ENCODE measurements around the gene EDC3. TPM values are rescaled to one million over a fixed set of nuclear protein-coding genes. Genes with fewer than 3 reads are reported as not detected.
"Not testable (repeated sequence)": the region's sequence is repeated elsewhere in the genome, so short reads cannot be mapped to it uniquely, and the experiment has no call there.

EDC3 gene
- total RNA-seq, 1 donor from 2014 or later: 71.0 TPM

DNA sequence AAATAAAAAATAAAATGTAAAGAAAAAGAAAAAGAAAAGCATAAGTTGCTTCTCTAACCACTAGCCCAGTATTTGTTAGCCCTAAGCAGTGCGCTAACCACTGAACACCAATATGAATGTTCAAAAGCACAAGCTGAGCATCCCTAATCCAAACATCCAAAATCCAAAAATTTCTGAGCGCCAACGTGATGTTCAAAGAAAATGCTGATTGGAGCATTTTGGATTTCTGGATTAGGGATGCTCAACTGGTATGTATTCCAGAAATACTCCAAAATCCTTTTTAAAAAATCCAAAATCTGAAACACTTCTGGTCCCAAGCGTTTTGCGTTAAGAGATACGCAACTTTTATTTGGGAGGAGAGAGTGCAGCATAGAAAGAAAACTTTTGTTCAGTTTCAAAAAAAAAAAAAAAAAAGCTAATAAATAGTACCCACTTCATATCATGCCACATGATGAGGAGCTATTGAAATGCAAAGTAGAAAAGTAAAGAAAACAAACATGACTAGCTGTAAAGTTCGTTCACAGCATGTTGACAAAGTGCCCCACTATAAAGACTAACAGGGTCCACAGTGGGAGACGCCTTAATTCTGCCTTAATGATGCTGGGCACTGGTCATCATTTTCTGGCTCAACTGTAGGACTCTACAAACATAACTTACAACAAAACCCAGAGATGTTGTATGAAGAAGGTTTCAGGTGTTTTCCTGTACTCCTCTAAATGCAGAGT, 32.4 kb downstream of the EDC3 start:
- H3K4me3 Mint-ChIP-seq (ENCODE audit: unreplicated experiment): peak overlapping the region; percentile 21

DNA sequence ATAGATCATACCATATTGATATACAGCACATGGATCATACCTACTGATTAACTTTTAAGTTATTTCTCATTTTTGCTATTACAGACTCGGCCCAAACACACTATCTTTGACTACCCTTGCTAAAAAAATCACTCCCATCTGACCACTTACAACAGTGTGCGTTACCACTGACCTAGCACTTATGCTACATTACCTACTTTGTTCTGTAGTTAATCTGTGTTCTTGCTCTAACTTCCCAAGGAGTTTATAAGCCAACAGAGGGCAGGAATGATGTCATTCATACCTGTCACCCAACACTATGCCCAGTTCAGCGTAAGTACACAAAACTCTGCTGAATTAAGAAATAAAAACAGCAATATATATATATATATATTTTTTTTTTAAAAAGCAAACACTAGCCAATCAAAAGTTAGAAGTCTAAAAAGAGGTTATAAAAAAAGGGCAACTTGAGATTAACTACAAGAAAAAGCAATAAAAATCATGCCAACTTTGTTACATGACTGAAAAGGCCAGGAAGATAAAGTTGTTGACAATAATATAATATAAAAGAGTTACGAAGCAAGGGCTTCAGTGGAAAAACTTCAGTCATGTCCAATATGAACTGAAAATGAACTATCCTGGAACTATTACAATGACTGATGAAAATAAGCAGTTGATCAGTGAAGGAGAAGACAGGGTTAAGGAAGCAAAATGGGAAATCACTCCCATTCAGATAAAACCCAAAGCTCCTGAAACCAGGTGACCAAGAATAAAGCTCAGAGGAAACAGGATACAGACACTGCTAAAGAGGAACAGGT, 33.6 kb downstream of the EDC3 start:
- no peaks in the 10 kb centered on the region for H3K9me3 Mint-ChIP-seq (ENCODE audit: unreplicated experiment)
- TF ChIP-seq, protein P1, sequence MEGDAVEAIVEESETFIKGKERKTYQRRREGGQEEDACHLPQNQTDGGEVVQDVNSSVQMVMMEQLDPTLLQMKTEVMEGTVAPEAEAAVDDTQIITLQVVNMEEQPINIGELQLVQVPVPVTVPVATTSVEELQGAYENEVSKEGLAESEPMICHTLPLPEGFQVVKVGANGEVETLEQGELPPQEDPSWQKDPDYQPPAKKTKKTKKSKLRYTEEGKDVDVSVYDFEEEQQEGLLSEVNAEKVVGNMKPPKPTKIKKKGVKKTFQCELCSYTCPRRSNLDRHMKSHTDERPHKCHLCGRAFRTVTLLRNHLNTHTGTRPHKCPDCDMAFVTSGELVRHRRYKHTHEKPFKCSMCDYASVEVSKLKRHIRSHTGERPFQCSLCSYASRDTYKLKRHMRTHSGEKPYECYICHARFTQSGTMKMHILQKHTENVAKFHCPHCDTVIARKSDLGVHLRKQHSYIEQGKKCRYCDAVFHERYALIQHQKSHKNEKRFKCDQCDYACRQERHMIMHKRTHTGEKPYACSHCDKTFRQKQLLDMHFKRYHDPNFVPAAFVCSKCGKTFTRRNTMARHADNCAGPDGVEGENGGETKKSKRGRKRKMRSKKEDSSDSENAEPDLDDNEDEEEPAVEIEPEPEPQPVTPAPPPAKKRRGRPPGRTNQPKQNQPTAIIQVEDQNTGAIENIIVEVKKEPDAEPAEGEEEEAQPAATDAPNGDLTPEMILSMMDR (IDR thresholded peaks at IDR 0.05; ENCODE audit: unreplicated experiment): no peak
- H3K36me3 Mint-ChIP-seq (ENCODE audit: low read depth, unreplicated experiment): no peaks in the 10 kb centered on the region
- H3K4me1 Mint-ChIP-seq (ENCODE audit: unreplicated experiment): peaks cover 60% of the 10 kb centered on the region
- H3K4me3 Mint-ChIP-seq (ENCODE audit: unreplicated experiment): peak overlapping the region; percentile 76
- no peak for DNase-seq (ENCODE audit: low spot score)
- H3K27ac Mint-ChIP-seq (ENCODE audit: unreplicated experiment): peak overlapping the region; percentile 93
- H3K27me3 Mint-ChIP-seq (ENCODE audit: unreplicated experiment): no peaks in the 10 kb centered on the region

More for the DNA sequence above, 32.4 kb downstream of the EDC3 start:
- DNase-seq (ENCODE audit: low spot score): no peak
- Mint-ChIP-seq H3K9me3 (ENCODE audit: unreplicated experiment) (no peaks in the 10 kb centered on the region), H3K4me1 (ENCODE audit: unreplicated experiment) (peaks cover 50% of the 10 kb centered on the region), H3K36me3 (ENCODE audit: low read depth, unreplicated experiment) (no peaks in the 10 kb centered on the region), H3K27ac (ENCODE audit: unreplicated experiment) (peak overlapping the region; percentile 88), H3K27me3 (ENCODE audit: unreplicated experiment) (no peaks in the 10 kb centered on the region)
- TF ChIP-seq, protein P1 (IDR thresholded peaks at IDR 0.05; ENCODE audit: unreplicated experiment): no peak

DNA sequence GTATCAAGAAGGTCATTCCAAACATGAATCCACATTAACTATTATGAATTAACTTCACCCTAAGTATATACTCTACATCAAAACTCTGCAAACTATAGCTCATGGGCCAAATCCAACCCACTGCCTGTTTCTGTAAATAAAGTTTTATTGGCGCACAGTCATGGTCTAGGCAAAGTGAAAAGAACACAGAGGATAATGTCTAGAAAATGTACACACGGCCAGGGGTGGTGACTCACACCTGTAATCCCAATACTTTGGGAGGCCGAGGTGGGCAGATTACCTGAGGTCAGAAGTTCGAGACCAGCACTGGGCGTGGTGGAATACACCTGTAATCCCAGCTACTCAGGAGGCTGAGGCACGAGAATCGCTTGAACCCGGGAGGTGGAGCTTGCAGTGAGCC, 34.5 kb downstream of the EDC3 start:
- H3K36me3 Mint-ChIP-seq (ENCODE audit: low read depth, unreplicated experiment); H3K27ac Mint-ChIP-seq (ENCODE audit: unreplicated experiment); H3K4me3 Mint-ChIP-seq (ENCODE audit: unreplicated experiment); DNase-seq (ENCODE audit: low spot score); H3K9me3 Mint-ChIP-seq (ENCODE audit: unreplicated experiment); H3K27me3 Mint-ChIP-seq (ENCODE audit: unreplicated experiment): not testable (repeated sequence)
- H3K4me1 Mint-ChIP-seq (ENCODE audit: unreplicated experiment): peaks cover 61% of the 10 kb centered on the region

DNA sequence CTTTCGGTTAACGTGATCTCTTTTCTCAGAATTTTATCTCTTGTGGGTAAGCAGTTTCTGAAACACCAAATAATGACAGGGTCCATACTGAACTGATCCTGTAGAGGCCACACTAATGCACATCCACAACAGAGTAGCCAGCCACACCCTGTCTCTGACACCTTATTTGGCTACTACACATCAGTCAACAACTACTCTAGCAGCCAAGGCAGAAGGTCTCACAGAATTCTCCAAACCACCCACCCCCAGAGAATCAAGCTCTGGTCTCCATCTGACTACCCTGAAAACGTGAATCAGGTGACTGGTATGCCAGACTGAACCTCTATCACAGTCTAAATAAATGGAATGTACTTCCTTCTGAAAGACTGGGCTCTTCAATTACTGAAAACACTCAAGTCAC, 38.0 kb downstream of the EDC3 start:
- TF ChIP-seq, protein P1 (IDR thresholded peaks at IDR 0.05; ENCODE audit: unreplicated experiment): no peak
- Mint-ChIP-seq H3K9me3 (ENCODE audit: unreplicated experiment) (no peaks in the 10 kb centered on the region), H3K36me3 (ENCODE audit: low read depth, unreplicated experiment) (peaks cover 12% of the 10 kb centered on the region), H3K4me1 (ENCODE audit: unreplicated experiment) (peaks cover 44% of the 10 kb centered on the region), H3K27ac (ENCODE audit: unreplicated experiment) (peak overlapping the region; percentile 19), H3K4me3 (ENCODE audit: unreplicated experiment) (no peak overlapping the region), H3K27me3 (ENCODE audit: unreplicated experiment) (peaks cover 5% of the 10 kb centered on the region)
- DNase-seq (ENCODE audit: low spot score): no peak

DNA sequence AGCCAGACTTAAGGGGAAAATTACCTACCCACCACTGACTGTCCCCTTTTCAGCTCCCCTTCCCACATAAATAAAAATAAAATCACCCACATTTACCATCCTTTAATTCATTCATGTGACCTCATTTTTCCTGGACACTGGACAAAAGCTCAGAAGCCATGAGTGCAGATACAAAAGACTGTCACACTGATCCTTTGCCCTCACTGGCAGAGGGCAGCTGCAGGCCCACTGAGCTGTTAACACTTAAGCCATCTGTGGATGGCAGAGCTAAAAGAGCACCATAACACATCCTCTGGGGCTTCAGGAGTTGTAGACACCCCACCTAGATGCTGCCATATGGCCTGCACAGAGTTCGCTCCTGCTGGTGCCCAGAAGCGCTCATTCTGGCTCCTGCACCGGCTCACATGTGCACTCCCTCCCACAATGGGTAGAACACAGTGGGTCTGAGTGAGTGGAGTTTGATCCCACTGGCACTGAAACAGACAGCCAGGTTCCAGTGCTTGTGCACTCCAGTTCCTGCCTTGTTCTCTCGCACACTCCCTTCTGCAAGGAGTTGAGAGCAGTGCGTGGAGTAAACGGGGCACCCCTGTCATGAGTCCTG, 38.8 kb downstream of the EDC3 start:
- peaks cover 12% of the 10 kb centered on the region for H3K36me3 Mint-ChIP-seq (ENCODE audit: low read depth, unreplicated experiment)
- DNase-seq (ENCODE audit: low spot score): no peak
- H3K4me3 Mint-ChIP-seq (ENCODE audit: unreplicated experiment): no peak overlapping the region
- H3K4me1 Mint-ChIP-seq (ENCODE audit: unreplicated experiment): peaks cover 39% of the 10 kb centered on the region
- H3K27me3 Mint-ChIP-seq (ENCODE audit: unreplicated experiment): peaks cover 5% of the 10 kb centered on the region
- TF ChIP-seq, protein P1 (IDR thresholded peaks at IDR 0.05; ENCODE audit: unreplicated experiment): no peak
- no peaks in the 10 kb centered on the region for H3K9me3 Mint-ChIP-seq (ENCODE audit: unreplicated experiment)
- no peak overlapping the region for H3K27ac Mint-ChIP-seq (ENCODE audit: unreplicated experiment)
